Cardiac fibroblast (primary cell): ENCODE data around the gene MXRA5.
"Not testable (repeated sequence)": the region's sequence is repeated elsewhere in the genome, so short reads cannot be mapped to it uniquely, and the experiment has no call there.

ENCODE experiments used
- DNase-seq, 2 donors: peaks; one replicate each; pipeline versions ENCODE4 v3.0.0 to v3.0.0-alpha.2; 2010; ENCODE audit warnings: low read depth in 2 of 2
- H3K4me3 ChIP-seq, 2 donors: replicated peaks in 1 of 2; 1 replicate in 1 of 2; 2 replicates in 1 of 2; pipeline ENCODE4 v1.5.1; 2011; ENCODE audit warnings: low read depth in 2 of 2, low read length in 2 of 2, mild to moderate bottlenecking in 2 of 2, moderate library complexity in 1 of 2
- CTCF ChIP-seq: IDR thresholded peaks from one replicate; pipeline ENCODE4 v1.5.1; 2011; ENCODE audit warnings: low read depth, mild to moderate bottlenecking, low read length, inconsistent platforms

The MXRA5 gene

GRCh38 chrX:3379111-3379510 lies 32.7 kb upstream of the MXRA5 start:
- no peak overlapping the region for H3K4me3 ChIP-seq
- DNase-seq = no peak
- TF ChIP-seq CTCF = no peak

GRCh38 chrX:3378156-3378555 lies 31.7 kb upstream of the MXRA5 start:
- DNase-seq = no peak
- no peak overlapping the region for H3K4me3 ChIP-seq
- no peak for TF ChIP-seq CTCF

- H3K4me3 ChIP-seq = no peak overlapping the region
- no peak for TF ChIP-seq CTCF
- no peak for DNase-seq
These were observed 31.1 kb upstream of the MXRA5 start for GRCh38 chrX:3377560-3377959.

- H3K4me3 ChIP-seq, DNase-seq: not testable (repeated sequence)
These were observed 29.5 kb upstream of the MXRA5 start for GRCh38 chrX:3375878-3376508.

- no peak for TF ChIP-seq CTCF
- no peak overlapping the region for H3K4me3 ChIP-seq
- no peak for DNase-seq
These were observed 27.8 kb upstream of the MXRA5 start for GRCh38 chrX:3374108-3374800.

GRCh38 chrX:3371163-3371562 lies 24.7 kb upstream of the MXRA5 start:
- no peak for DNase-seq
- no peak for TF ChIP-seq CTCF
- H3K4me3 ChIP-seq = no peak overlapping the region

GRCh38 chrX:3370656-3371055 lies 24.2 kb upstream of the MXRA5 start:
- no peak overlapping the region for H3K4me3 ChIP-seq
- DNase-seq = no peak
- no peak for TF ChIP-seq CTCF
